KMS-11 (cell line): ENCODE measurements around the gene UBXN2A.

Source experiments
- H2AFZ ChIP-seq: fragments of 200-600 bp; sonication (generic); 2 replicates; pipeline ENCODE4 v1.6.1; 2016; ENCODE audit warnings: antibody characterized with exemption, mixed run types, low read depth
- H3K27ac ChIP-seq: fragments of 200-600 bp; sonication (generic); 2 replicates; pipeline ENCODE4 v1.6.1; 2016; ENCODE audit warnings: mild to moderate bottlenecking, mixed run types
- H3K27me3 ChIP-seq: fragments of 200-600 bp; sonication (generic); 2 replicates; pipeline ENCODE4 v1.6.1; 2017; ENCODE audit warnings: mild to moderate bottlenecking, low read depth, mixed run types, moderate library complexity; ENCODE audit not compliant: insufficient read depth
- H3K36me3 ChIP-seq: fragments of 200-600 bp; sonication (generic); 2 replicates; pipeline ENCODE4 v1.6.1; 2017; ENCODE audit warnings: mild to moderate bottlenecking, mixed run types; ENCODE audit not compliant: insufficient read depth
- H3K4me1 ChIP-seq: fragments of 200-600 bp; sonication (generic); 2 replicates; pipeline ENCODE4 v1.6.1; 2016; ENCODE audit warnings: mild to moderate bottlenecking, low read depth, mixed run types; ENCODE audit not compliant: poor library complexity, severe bottlenecking
- H3K4me2 ChIP-seq: fragments of 200-600 bp; sonication (generic); 2 replicates; pipeline ENCODE4 v1.7.0; 2016; ENCODE audit warnings: mild to moderate bottlenecking, mixed run types
- H3K4me3 ChIP-seq: fragments of 200-600 bp; sonication (generic); IDR thresholded peaks from 2 replicates; pipeline ENCODE4 v1.6.1; 2017; ENCODE audit warnings: low read depth, low read length, mixed read lengths; ENCODE audit not compliant: insufficient read depth
- H3K79me2 ChIP-seq: fragments of 200-600 bp; sonication (generic); 2 replicates; pipeline ENCODE4 v1.6.1; 2016; ENCODE audit warnings: low read depth, mixed run types; ENCODE audit not compliant: insufficient read depth
- H3K9ac ChIP-seq: fragments of 200-600 bp; sonication (generic); 2 replicates; pipeline ENCODE4 v1.6.1; 2016; ENCODE audit warnings: mild to moderate bottlenecking, mixed run types
- H4K20me1 ChIP-seq: fragments of 200-600 bp; sonication (generic); 2 replicates; pipeline ENCODE4 v1.6.1; 2016; ENCODE audit warnings: mild to moderate bottlenecking, mixed run types; ENCODE audit not compliant: insufficient read depth
- CTCF ChIP-seq: fragments of 200-600 bp; sonication (generic); conservative IDR thresholded peaks from 2 replicates; pipeline ENCODE4 v1.6.1; 2017; ENCODE audit warnings: low read depth, mild to moderate bottlenecking, antibody characterized with exemption, low read length, moderate library complexity, mixed read lengths

The UBXN2A gene

GRCh38 chr2:24045511-24046508 is 105.5 kb downstream of the UBXN2A start:
- no peaks in the 10 kb centered on the region for H3K79me2 ChIP-seq
- peaks cover 14% of the 10 kb centered on the region for H3K4me1 ChIP-seq
- H3K27ac ChIP-seq, result no peak overlapping the region
- no peak overlapping the region for H3K9ac ChIP-seq
- H2AFZ ChIP-seq, result no peak overlapping the region
- no peaks in the 10 kb centered on the region for H3K36me3 ChIP-seq
- H3K4me3 ChIP-seq, result no peak overlapping the region
- H3K27me3 ChIP-seq, result no peaks in the 10 kb centered on the region
- TF ChIP-seq CTCF, result no peak
- H3K4me2 ChIP-seq, result peak overlapping the region; percentile 56
- H4K20me1 ChIP-seq, result no peaks in the 10 kb centered on the region

- peak overlapping the region; percentile 87 for H3K4me3 ChIP-seq
- no peak overlapping the region for H3K27ac ChIP-seq
- H3K4me2 ChIP-seq, result peak overlapping the region; percentile 56
- TF ChIP-seq CTCF, result no peak
- H3K9ac ChIP-seq, result peak overlapping the region; percentile 36; the same call in 1 of the 2 replicates
- H3K27me3 ChIP-seq, result no peaks in the 10 kb centered on the region
- peaks cover 14% of the 10 kb centered on the region for H3K4me1 ChIP-seq
- no peaks in the 10 kb centered on the region for H4K20me1 ChIP-seq
- no peaks in the 10 kb centered on the region for H3K36me3 ChIP-seq
- no peaks in the 10 kb centered on the region for H3K79me2 ChIP-seq
- peak overlapping the region; percentile 57 for H2AFZ ChIP-seq
Measured at GRCh38 chr2:24046599-24046929, 106.3 kb downstream of the UBXN2A start.

GRCh38 chr2:24046930-24047702 is 106.9 kb downstream of the UBXN2A start, which contains the start of gene WDCP:
Gene WDCP, minus strand, starts transcription at chr2:24047391. Its CDS starts 7,897 bp downstream, at chr2:24039494.
- TF ChIP-seq CTCF, result no peak
- H3K4me1 ChIP-seq, result peaks cover 14% of the 10 kb centered on the region
- H3K27me3 ChIP-seq, result no peaks in the 10 kb centered on the region
- no peaks in the 10 kb centered on the region for H4K20me1 ChIP-seq
- no peaks in the 10 kb centered on the region for H3K36me3 ChIP-seq
- no peaks in the 10 kb centered on the region for H3K79me2 ChIP-seq
- H3K27ac ChIP-seq, result no peak within 1 kb of the TSS
- H3K9ac ChIP-seq, result peak within 1 kb of the TSS; percentile 36; the same call in 1 of the 2 replicates
- H3K4me3 ChIP-seq, result peak within 1 kb of the TSS; percentile 87
- peak within 1 kb of the TSS; percentile 84 for H2AFZ ChIP-seq
- peak within 1 kb of the TSS; percentile 56 for H3K4me2 ChIP-seq

- H3K4me3 ChIP-seq, result peak overlapping the region; percentile 10
- no peak overlapping the region for H3K9ac ChIP-seq
- no peaks in the 10 kb centered on the region for H3K36me3 ChIP-seq
- H3K79me2 ChIP-seq, result no peaks in the 10 kb centered on the region
- no peaks in the 10 kb centered on the region for H4K20me1 ChIP-seq
- H3K27ac ChIP-seq, result no peak overlapping the region
- no peaks in the 10 kb centered on the region for H3K27me3 ChIP-seq
- H3K4me1 ChIP-seq, result peaks cover 14% of the 10 kb centered on the region
- peak overlapping the region; percentile 84 for H2AFZ ChIP-seq
- TF ChIP-seq CTCF, result no peak
- H3K4me2 ChIP-seq, result peak overlapping the region; percentile 44
Measured at GRCh38 chr2:24047703-24048033, 107.4 kb downstream of the UBXN2A start.
